HG02938 (cell line): ENCODE measurements around the gene TAS2R8.
"Not testable (repeated sequence)": the region's sequence is repeated elsewhere in the genome, so short reads cannot be mapped to it uniquely, and the experiment has no call there.

ENCODE experiments used
- ATAC-seq: cut with Tn5 transposase; IDR thresholded peaks from one replicate; pipeline ENCODE4 v1.9.1; 2021; ENCODE audit warnings: mild to moderate bottlenecking, moderate library complexity; ENCODE audit not compliant: unreplicated experiment

The TAS2R8 gene

GRCh38 chr12:10807186-10807585 is at the start of gene TAS2R8:
Gene TAS2R8 (minus strand): TSS chr12:10807286. CDS start chr12:10806980, 306 bp downstream.
- no peak for ATAC-seq

- ATAC-seq, result no peak
Observed at GRCh38 chr12:10855807-10856206, 48.7 kb upstream of the TAS2R8 start.

GRCh38 chr12:10853776-10854175 is 46.7 kb upstream of the TAS2R8 start:
- ATAC-seq, result no peak

GRCh38 chr12:10851243-10851858 is 44.3 kb upstream of the TAS2R8 start:
- ATAC-seq, result no peak

- peak; percentile 60 for ATAC-seq
Observed at GRCh38 chr12:10849425-10849878, 42.4 kb upstream of the TAS2R8 start, which contains the start of gene PRR4. Gene PRR4 (minus strand): TSS chr12:10849475. CDS start chr12:10849437, 38 bp downstream.

GRCh38 chr12:10847744-10848143 is 40.7 kb upstream of the TAS2R8 start:
- ATAC-seq, result no peak

GRCh38 chr12:10842862-10843261 is 35.8 kb upstream of the TAS2R8 start:
- no peak for ATAC-seq

GRCh38 chr12:10838461-10838860 is 31.4 kb upstream of the TAS2R8 start:
- ATAC-seq, result no peak

- ATAC-seq, result no peak
Observed at GRCh38 chr12:10829994-10830393, 22.9 kb upstream of the TAS2R8 start.

- no peak for ATAC-seq
Observed at GRCh38 chr12:10826258-10826657, 19.2 kb upstream of the TAS2R8 start, which contains the start of gene TAS2R10. Gene TAS2R10 (minus strand): TSS chr12:10826358. CDS start chr12:10826269, 89 bp downstream.

GRCh38 chr12:10824957-10825356 is 17.9 kb upstream of the TAS2R8 start:
- no peak for ATAC-seq

- no peak for ATAC-seq
Observed at GRCh38 chr12:10811883-10812536, 4.9 kb upstream of the TAS2R8 start.

GRCh38 chr12:10810068-10810467 is 3.0 kb upstream of the TAS2R8 start, which contains the start of gene TAS2R9:
Gene TAS2R9 (minus strand): TSS chr12:10810168. CDS start chr12:10810075, 93 bp downstream.
- no peak for ATAC-seq

- no peak for ATAC-seq
Observed at GRCh38 chr12:10802587-10802986, 4.5 kb downstream of the TAS2R8 start, which contains the start of gene TAS2R7. Gene TAS2R7 (minus strand): TSS chr12:10802627. CDS start chr12:10802570, 57 bp downstream.

- ATAC-seq, result no peak
Observed at GRCh38 chr12:10801741-10802140, 5.3 kb downstream of the TAS2R8 start.

GRCh38 chr12:10794222-10794621 is 12.9 kb downstream of the TAS2R8 start:
- ATAC-seq, result no peak

- ATAC-seq, result not testable (repeated sequence)
Observed at GRCh38 chr12:10791769-10792168, 15.3 kb downstream of the TAS2R8 start.

- ATAC-seq, result no peak
Observed at GRCh38 chr12:10783252-10783651, 23.8 kb downstream of the TAS2R8 start.

GRCh38 chr12:10779103-10779502 is 28.0 kb downstream of the TAS2R8 start:
- ATAC-seq, result no peak

- no peak for ATAC-seq
Observed at GRCh38 chr12:10771132-10771733, 35.9 kb downstream of the TAS2R8 start.

GRCh38 chr12:10759657-10760056 is 47.4 kb downstream of the TAS2R8 start:
- ATAC-seq, result no peak

GRCh38 chr12:10756194-10756593 is 50.9 kb downstream of the TAS2R8 start:
- ATAC-seq, result no peak
